Kidney (tissue), 14 donors: ENCODE measurements around the gene PLCB3. TPM values are rescaled to one million over a fixed set of nuclear protein-coding genes. Genes with fewer than 3 reads are reported as not detected.

ENCODE experiments used
- DNase-seq, 5 donors: peaks; one replicate each; pipeline ENCODE4 v3.0.0-alpha.2; 2013 to 2020
- FAIRE-seq: peaks from 2 replicates; lab custom pipeline; 2012; peaks lifted over from hg19 to GRCh38; lab: Jason Lieb, UNC
- H3K27ac ChIP-seq, 2 donors: one replicate each; pipeline ENCODE4 v1.7.0; 2013; ENCODE audit warnings: low read depth in 2 of 2, low read length in 2 of 2, inconsistent platforms in 1 of 2
- H3K27me3 ChIP-seq: one replicate; pipeline ENCODE4 v1.7.1; 2013; ENCODE audit warnings: low read length, inconsistent platforms; ENCODE audit not compliant: control insufficient read depth, insufficient read depth
- H3K36me3 ChIP-seq, 3 donors: one replicate each; pipeline versions ENCODE4 v1.7.0 to v1.7.1; 2013; ENCODE audit warnings: low read length in 3 of 3, control low read depth in 1 of 3, inconsistent platforms in 1 of 3; ENCODE audit not compliant: insufficient read depth in 3 of 3, control insufficient read depth in 2 of 3
- H3K4me1 ChIP-seq, 3 donors: one replicate each; pipeline versions ENCODE4 v1.7.0 to v1.7.1; 2013; ENCODE audit warnings: low read length in 3 of 3, inconsistent platforms in 1 of 3, low read depth in 1 of 3; ENCODE audit not compliant: control insufficient read depth in 2 of 3, insufficient read depth in 2 of 3
- H3K4me3 ChIP-seq, 3 donors: one replicate each; pipeline versions ENCODE4 v1.7.0 to v1.8.1; 2013; ENCODE audit warnings: low read length in 3 of 3, control low read depth in 1 of 3, inconsistent platforms in 1 of 3
- H3K9ac ChIP-seq, 3 donors: one replicate each; pipeline versions ENCODE4 v1.7.0 to v1.7.1; 2013; ENCODE audit warnings: low read length in 3 of 3, control low read depth in 1 of 3, inconsistent platforms in 1 of 3
- H3K9me3 ChIP-seq, 3 donors: one replicate each; pipeline versions ENCODE4 v1.7.0 to v1.7.1; 2013; ENCODE audit warnings: low read length in 3 of 3, control low read depth in 1 of 3, inconsistent platforms in 1 of 3; ENCODE audit not compliant: control insufficient read depth in 2 of 3, insufficient read depth in 1 of 3
- CTCF ChIP-seq: IDR thresholded peaks from 3 replicates; pipeline ENCODE4 v1.5.1; 2012; ENCODE audit warnings: mild to moderate bottlenecking, moderate library complexity, borderline replicate concordance; ENCODE audit not compliant: insufficient read depth; ENCODE audit errors: extremely low read depth
- intact Hi-C: fragments of 100-400 bp; cut with DNase I; formaldehyde crosslinking; loops from one replicate; pipeline ENCODE4 v1.11.1; 2022
- polyA plus RNA-seq: library from polyadenylated mRNA; stranded (reverse); fragments of 350-450 nt; fragmentation: Illumina TruSeq; extraction: RNeasy Lipid Tissue Mini Kit (QIAGEN cat#74804); gene quantifications from one replicate; pipeline ENCODE4 v1.2.3, GENCODE V29; 2014; ENCODE audit warnings: low read depth, low replicate concordance; ENCODE audit not compliant: insufficient read depth
- total RNA-seq: library from RNA; stranded (reverse); fragmentation: NEBNext Ultra II Directional; extraction: Animal tissue kit (Norgen Biotek cat#: 25700); gene quantifications from one replicate; pipeline ENCODE4 v1.2.1, GENCODE V29; 2021
- donor health status: control.
- donor health status: control.
- donor health status: control.
- donor health status: control.
- donor health status: control.
- donor health status: DM: yes; HTN: yes; CAD: no.
- donor health status: Normal renal cell carcinoma (clear cell type).

PLCB3 gene
- total and polyA plus RNA-seq, 2 donors from 2014 or later, result 9.6 to 24.6 TPM

GRCh38 chr11:64247729-64248531 is 3.4 kb upstream of the PLCB3 start:
- H3K4me1 ChIP-seq, result peaks cover 0 to 39% (median 5%) of the 10 kb centered on the region in 3 donors
- TF ChIP-seq CTCF, result no peak

GRCh38 chr11:64248578-64248977 is 2.8 kb upstream of the PLCB3 start:
- H3K27me3 ChIP-seq, result no peaks in the 10 kb centered on the region
- H3K27ac ChIP-seq, result no peak overlapping the region
- no peak overlapping the region for H3K4me3 ChIP-seq
- H3K9me3 ChIP-seq, result no peaks in the 10 kb centered on the region
- intact Hi-C loops, result no loop called here
- FAIRE-seq, result no peak
- H3K4me1 ChIP-seq, result peaks cover 0 to 37% (median 5%) of the 10 kb centered on the region in 3 donors
- peaks cover 0 to 6% (median under 1%) of the 10 kb centered on the region in 3 donors for H3K36me3 ChIP-seq
- DNase-seq, result no peak
- TF ChIP-seq CTCF, result no peak
- no peak overlapping the region for H3K9ac ChIP-seq

More at GRCh38 chr11:64247729-64248531, 3.4 kb upstream of the PLCB3 start:
- Histone ChIP-seq H3K27me3 (no peaks in the 10 kb centered on the region), H3K4me3 (peak overlapping the region in 2 of 3 donors; percentile 18 to 97), H3K27ac (peak overlapping the region; percentile 89 to 91), H3K9me3 (no peaks in the 10 kb centered on the region), H3K36me3 (peaks cover 0 to 9% (median 4%) of the 10 kb centered on the region in 3 donors), H3K9ac (peak overlapping the region in 1 of 3 donors; percentile 48)
- DNase-seq (no peak), FAIRE-seq (no peak)
- intact Hi-C loops, result no loop called here

GRCh38 chr11:64249038-64249437 is 2.3 kb upstream of the PLCB3 start:
- H3K9me3 ChIP-seq, result no peaks in the 10 kb centered on the region
- no peak overlapping the region for H3K9ac ChIP-seq
- H3K27me3 ChIP-seq, result no peaks in the 10 kb centered on the region
- no peak for TF ChIP-seq CTCF
- H3K4me3 ChIP-seq, result no peak overlapping the region
- no peak overlapping the region for H3K27ac ChIP-seq
- H3K4me1 ChIP-seq, result peaks cover 0 to 37% (median 5%) of the 10 kb centered on the region in 3 donors
- peaks cover 0 to 1% (median 0%) of the 10 kb centered on the region in 3 donors for H3K36me3 ChIP-seq
- DNase-seq, result no peak
- FAIRE-seq, result no peak
- intact Hi-C loops, result no loop called here
